GM12872 (cell line): Measurements from ENCODE around the gene CUTC.
A peak's percentile ranks its signal among the peaks of the same experiment; 100 is the strongest.

Source experiments
- TF ChIP-seq, protein P1 (sequence below): IDR thresholded peaks from 3 replicates; pipeline ENCODE4 v1.5.1; 2011; ENCODE audit warnings: low read depth, mild to moderate bottlenecking, low read length, moderate library complexity; ENCODE audit not compliant: insufficient read depth

The CUTC gene, protein sequence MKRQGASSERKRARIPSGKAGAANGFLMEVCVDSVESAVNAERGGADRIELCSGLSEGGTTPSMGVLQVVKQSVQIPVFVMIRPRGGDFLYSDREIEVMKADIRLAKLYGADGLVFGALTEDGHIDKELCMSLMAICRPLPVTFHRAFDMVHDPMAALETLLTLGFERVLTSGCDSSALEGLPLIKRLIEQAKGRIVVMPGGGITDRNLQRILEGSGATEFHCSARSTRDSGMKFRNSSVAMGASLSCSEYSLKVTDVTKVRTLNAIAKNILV

DNA sequence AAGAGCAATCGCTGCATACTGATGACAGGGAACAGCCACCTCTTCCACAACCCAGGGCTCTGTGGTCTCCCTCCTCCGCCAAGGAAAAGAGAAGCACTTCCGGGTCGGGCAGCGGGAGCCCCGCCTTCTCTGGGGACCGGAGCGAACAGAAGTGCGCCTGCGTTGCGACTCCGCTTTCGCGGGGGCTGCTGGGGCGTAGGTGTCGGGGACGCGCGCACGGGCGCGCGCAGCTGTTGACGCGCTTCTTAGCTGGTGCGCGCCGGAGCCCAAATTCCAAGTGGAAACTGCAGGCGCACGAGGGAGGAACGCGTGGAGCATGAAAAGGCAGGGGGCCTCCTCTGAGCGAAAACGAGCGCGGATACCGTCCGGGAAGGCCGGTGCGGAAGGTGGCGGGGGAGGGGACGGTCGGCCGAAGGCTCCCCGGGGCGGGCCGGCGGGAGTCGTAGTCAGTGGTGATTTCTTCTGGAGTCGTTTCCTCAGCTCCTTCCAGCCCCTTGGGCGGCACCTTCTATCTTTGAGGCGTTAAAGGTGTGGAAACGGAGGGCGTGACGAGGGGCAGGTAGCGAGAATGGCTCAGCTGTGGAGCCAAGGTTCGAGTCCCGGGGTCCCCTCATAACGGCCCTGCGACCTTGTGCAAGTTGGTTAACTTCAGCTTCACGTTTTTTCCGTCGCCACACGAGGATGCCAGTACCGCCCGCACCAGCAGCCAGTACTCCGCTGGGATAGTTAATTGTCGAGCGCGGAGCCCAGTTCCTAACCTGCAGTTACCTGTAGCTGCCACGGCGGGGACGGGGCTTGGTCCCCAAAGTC lies at the start of gene CUTC, which contains the start of gene COX15:
CUTC (plus strand) TSS at position 202 of the 810 bp plus-strand sequence; CDS start at position 317, 115 bp downstream.
COX15 (minus strand) TSS at position 95 of the 810 bp plus-strand sequence; CDS start at position 17, 78 bp downstream.
- TF ChIP-seq, protein P1, sequence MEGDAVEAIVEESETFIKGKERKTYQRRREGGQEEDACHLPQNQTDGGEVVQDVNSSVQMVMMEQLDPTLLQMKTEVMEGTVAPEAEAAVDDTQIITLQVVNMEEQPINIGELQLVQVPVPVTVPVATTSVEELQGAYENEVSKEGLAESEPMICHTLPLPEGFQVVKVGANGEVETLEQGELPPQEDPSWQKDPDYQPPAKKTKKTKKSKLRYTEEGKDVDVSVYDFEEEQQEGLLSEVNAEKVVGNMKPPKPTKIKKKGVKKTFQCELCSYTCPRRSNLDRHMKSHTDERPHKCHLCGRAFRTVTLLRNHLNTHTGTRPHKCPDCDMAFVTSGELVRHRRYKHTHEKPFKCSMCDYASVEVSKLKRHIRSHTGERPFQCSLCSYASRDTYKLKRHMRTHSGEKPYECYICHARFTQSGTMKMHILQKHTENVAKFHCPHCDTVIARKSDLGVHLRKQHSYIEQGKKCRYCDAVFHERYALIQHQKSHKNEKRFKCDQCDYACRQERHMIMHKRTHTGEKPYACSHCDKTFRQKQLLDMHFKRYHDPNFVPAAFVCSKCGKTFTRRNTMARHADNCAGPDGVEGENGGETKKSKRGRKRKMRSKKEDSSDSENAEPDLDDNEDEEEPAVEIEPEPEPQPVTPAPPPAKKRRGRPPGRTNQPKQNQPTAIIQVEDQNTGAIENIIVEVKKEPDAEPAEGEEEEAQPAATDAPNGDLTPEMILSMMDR: peak; percentile 63

DNA sequence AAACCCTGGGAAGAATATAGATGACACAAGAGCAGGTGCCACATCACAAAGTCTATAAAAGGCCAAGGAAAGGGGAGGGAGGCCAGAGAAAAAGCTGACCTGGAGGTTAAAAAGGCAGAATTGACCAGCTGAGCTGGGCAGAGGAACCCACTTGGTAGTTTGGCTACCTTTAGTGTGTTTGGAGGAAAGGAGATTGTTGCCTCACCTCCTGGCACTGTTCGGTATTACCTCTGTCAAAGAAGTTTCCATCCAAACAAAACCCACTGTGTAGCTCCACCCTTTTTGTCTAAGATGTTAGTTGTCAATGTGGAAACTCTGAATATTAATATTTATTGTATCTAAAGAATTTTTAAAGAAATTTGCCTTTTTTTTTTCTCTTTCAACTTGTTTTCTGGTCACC lies 49.3 kb upstream of the CUTC start:
- TF ChIP-seq, protein P1: peak; percentile 44; the same call in 2 of the 3 replicates

DNA sequence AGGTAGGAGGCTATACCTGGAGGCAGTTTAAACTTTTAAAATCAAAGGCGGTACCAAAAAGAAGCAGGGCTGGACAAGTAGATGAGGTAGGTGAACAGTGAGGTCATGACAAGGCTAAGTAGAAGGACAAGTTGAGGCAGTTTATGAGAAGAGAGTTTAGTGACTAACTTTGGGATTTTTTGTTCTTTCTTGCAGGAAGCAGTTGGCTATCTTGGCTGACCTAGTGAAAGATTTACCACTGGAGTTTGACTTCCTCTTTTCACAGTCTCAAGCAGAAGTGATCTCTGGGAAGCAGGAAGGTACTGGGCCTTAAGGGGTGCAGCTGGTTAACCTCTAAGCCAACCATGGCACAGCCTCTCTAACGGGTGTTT lies 46.5 kb upstream of the CUTC start:
- TF ChIP-seq, protein P1: no peak

DNA sequence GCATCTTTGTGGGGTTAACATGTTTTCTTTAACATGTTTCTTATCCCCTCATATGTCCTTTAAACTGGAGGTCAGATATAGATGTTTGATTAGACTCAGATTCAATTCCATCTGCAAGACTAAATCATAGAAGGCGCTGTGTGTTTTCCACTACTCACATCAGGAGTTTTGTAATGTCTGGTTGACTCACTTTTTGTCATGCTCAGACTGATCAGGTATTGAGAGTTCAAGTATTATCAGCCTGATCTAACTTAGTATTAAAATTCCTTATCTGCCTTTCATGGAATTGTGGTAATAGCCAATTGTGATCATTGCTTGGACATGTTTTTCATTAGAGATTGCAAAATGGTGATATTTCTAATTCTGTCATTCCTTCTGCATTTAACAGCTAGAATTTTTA lies 42.6 kb upstream of the CUTC start:
- TF ChIP-seq, protein P1: no peak

DNA sequence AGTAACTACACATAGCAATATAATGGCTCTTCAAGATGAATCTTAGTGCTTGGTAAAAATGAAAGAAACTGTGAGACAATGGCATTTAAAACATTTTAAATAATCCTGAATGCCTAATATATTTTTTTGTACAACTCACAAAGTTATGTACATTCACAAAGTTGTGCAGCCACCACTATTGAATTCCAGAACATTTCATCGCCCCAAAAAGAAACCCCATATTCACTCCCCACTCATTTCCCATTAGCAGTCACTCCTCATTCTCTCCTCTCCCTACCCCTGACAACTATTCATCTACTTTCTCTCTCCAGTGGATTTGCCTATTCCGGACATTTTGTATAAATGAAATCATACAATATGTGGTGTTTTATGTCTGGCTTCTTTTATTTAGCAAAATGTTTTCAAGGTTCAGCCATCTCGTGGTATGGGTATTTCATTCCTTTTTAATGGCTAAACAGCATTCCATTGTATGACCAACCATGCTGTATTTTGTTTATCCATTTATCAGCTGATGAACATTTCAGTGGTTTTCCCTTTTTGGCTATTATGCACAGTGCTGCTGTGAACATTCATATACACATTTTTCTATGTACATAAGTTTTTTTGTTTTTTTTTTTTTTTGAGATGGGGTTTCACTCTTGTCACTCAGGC lies 38.0 kb upstream of the CUTC start:
- TF ChIP-seq, protein P1: no peak

DNA sequence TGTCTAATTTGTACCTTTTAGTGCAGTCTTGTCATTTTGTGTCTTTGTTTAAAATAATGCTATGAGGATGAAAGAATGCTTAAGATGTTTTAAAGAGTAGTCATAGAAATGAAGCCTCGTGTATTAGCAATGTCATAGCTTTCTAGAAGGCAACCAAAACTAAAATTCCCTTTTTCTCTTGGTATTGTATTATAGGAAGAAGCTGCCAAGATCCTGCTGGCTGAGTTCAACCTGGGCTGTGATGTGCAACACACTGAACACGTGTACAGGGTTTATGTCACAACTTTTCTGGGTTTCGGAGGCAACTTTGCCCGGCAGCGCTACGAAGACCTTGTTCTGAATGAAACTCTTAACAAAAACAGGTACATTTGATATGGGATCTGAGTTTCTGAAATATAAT lies 36.3 kb upstream of the CUTC start:
- TF ChIP-seq, protein P1: no peak

DNA sequence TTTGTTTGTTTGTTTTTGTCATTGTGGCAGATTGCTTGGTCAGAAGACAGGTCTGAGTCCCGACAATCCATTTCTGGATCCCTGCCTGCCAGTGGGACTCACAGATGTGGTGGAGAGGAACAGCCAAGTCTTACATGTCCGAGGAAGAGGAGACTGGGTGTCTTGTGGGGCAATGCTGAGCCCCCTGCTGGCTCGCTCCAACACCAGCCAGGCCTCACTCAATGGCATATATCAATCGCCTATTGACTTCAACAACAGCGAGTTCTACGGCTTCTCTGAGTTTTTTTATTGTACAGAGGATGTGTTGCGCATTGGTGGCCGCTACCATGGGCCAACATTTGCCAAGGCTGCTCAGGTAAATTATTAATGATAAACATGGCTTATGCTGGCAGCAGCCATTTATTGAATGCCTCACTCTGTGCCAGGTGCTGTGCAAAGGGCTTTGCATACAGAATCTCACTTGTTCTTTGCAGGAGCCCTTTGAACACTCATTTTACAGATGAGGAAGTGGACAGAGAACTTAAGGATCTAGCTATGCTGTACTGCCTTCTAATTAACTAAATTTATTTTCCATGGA lies 33.4 kb upstream of the CUTC start:
- TF ChIP-seq, protein P1: peak; percentile 32; the same call in 1 of the 3 replicates
